Neural crest cell (in vitro differentiated cells): ENCODE results near the gene PTHLH. TPM values are rescaled to one million over a fixed set of nuclear protein-coding genes. Genes with fewer than 3 reads are reported as not detected.

ENCODE experiments used
- DNase-seq: peaks from one replicate; pipeline ENCODE4 v3.0.0; 2021; ENCODE audit warnings: low read depth, mixed read lengths, low spot score
- H3K27ac Mint-ChIP-seq: one replicate; pipeline ENCODE4 v1.8.0; 2021; ENCODE audit warnings: mild to moderate bottlenecking, mixed read lengths; ENCODE audit not compliant: unreplicated experiment
- H3K27me3 Mint-ChIP-seq: 2 replicates; pipeline ENCODE4 v1.8.0; 2021; ENCODE audit warnings: low read depth, mild to moderate bottlenecking, mixed read lengths
- H3K36me3 Mint-ChIP-seq: 2 replicates; pipeline ENCODE4 v1.8.0; 2021; ENCODE audit warnings: low read depth, mild to moderate bottlenecking, mixed read lengths
- H3K4me1 Mint-ChIP-seq: 2 replicates; pipeline ENCODE4 v1.8.0; 2021; ENCODE audit warnings: mixed read lengths
- H3K4me3 Mint-ChIP-seq: one replicate; pipeline ENCODE4 v1.8.0; 2021; ENCODE audit warnings: mild to moderate bottlenecking, mixed read lengths
- H3K9me3 Mint-ChIP-seq: 2 replicates; pipeline ENCODE4 v1.8.0; 2021; ENCODE audit warnings: mixed read lengths
- total RNA-seq: library from RNA; stranded (reverse); gene quantifications from 2 replicates; pipeline ENCODE4 v1.2.1, GENCODE V29; 2021
- TF ChIP-seq, protein P1 (sequence below): fragments of 200-600 bp; sonication (generic); conservative IDR thresholded peaks from 2 replicates; pipeline ENCODE4 v1.5.0; 2021; ENCODE audit warnings: antibody characterized with exemption, mild to moderate bottlenecking

PTHLH gene
- total RNA-seq, 1 donor from 2014 or later = 0.56 TPM

DNA sequence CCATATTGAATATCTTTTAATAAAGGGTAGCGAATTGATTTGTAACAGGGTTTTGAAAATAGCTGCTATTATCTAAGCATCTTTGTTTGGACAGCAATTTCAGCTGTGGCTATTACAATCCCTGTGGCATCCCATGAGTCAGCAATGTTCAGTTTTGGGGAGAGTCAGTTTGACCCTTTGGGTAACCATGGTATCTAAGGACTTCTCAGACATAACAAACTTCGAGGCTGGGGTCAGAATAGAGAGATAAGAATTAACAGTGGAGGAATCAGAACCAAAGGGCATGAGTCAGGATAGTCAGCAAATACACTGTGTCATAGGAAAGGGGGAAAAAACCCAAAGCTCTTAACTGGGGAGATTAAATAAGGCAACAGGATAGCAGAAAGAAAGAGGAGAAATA, 11.7 kb upstream of the PTHLH start:
- Mint-ChIP-seq H3K4me1 (no peaks in the 10 kb centered on the region), H3K27me3 (peaks cover 42% of the 10 kb centered on the region), H3K4me3 (no peak overlapping the region), H3K36me3 (no peaks in the 10 kb centered on the region), H3K9me3 (peaks cover 2% of the 10 kb centered on the region), H3K27ac (no peak overlapping the region)
- DNase-seq = no peak
- TF ChIP-seq, protein P1, sequence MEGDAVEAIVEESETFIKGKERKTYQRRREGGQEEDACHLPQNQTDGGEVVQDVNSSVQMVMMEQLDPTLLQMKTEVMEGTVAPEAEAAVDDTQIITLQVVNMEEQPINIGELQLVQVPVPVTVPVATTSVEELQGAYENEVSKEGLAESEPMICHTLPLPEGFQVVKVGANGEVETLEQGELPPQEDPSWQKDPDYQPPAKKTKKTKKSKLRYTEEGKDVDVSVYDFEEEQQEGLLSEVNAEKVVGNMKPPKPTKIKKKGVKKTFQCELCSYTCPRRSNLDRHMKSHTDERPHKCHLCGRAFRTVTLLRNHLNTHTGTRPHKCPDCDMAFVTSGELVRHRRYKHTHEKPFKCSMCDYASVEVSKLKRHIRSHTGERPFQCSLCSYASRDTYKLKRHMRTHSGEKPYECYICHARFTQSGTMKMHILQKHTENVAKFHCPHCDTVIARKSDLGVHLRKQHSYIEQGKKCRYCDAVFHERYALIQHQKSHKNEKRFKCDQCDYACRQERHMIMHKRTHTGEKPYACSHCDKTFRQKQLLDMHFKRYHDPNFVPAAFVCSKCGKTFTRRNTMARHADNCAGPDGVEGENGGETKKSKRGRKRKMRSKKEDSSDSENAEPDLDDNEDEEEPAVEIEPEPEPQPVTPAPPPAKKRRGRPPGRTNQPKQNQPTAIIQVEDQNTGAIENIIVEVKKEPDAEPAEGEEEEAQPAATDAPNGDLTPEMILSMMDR = no peak

DNA sequence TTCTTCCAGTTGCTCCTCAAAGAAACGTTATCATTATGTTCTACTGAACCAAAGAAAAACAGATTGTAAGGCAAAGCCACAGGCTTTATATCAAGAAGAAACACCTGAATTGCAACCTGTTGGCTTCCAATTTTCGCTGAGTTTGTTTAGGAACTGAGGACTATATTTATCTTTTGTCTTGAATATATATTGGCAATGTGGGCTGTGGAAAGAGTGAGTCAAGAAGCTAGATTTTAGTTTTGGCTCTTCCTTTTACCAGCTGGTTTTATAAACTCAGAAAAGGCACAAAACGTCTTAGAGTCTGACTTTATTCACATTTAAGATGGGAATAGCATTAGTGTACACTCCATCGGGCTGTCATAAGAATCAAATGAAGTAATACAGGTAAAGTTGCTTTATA, 10.4 kb upstream of the PTHLH start:
- Mint-ChIP-seq H3K4me3 (no peak overlapping the region), H3K9me3 (peaks cover 2% of the 10 kb centered on the region), H3K27ac (no peak overlapping the region), H3K4me1 (no peaks in the 10 kb centered on the region), H3K36me3 (no peaks in the 10 kb centered on the region), H3K27me3 (peaks cover 55% of the 10 kb centered on the region)
- TF ChIP-seq, protein P1 = no peak
- DNase-seq = no peak

DNA sequence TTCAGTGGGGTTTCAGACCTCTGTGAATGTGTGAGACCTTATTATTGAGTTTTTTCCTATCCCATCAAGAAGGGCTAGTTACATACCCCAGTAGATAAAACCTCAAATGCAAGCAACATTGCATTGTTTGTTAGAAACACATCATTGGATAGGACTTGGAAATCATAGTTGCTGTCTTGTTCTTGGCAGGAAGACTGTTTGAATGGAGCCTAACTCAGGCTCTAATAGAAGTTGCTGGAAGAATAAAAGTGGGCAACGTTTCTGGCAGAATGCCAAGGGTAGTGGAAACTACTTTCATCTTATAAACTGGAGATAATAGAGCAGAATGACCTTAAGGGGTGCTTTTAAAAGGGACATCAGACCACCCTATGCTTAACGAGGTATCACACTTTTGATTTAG, 9.9 kb upstream of the PTHLH start:
- H3K36me3 Mint-ChIP-seq = no peaks in the 10 kb centered on the region
- H3K9me3 Mint-ChIP-seq = peaks cover 2% of the 10 kb centered on the region
- TF ChIP-seq, protein P1 = no peak
- H3K4me3 Mint-ChIP-seq = no peak overlapping the region
- no peaks in the 10 kb centered on the region for H3K4me1 Mint-ChIP-seq
- no peak overlapping the region for H3K27ac Mint-ChIP-seq
- DNase-seq = no peak
- H3K27me3 Mint-ChIP-seq = peaks cover 61% of the 10 kb centered on the region

DNA sequence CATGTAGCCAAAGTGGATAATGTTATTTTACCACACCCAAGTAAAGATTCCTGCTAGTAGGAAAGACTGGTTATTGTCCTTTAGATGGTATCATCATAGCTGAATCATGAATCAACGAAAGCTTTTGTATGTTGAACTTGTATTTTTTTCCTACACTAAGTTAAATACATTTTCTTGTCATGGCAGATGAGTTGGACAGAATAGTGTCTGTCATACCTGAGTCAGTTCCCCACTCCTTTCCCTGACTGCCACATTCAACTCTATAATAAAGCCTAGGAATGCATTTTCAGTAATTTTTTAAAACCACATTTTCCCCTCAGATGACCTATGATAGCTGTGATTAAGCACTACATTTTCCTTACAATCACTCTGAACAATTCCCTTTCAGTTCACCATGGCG, 9.3 kb upstream of the PTHLH start:
- Mint-ChIP-seq H3K27ac (no peak overlapping the region), H3K27me3 (peaks cover 66% of the 10 kb centered on the region)

DNA sequence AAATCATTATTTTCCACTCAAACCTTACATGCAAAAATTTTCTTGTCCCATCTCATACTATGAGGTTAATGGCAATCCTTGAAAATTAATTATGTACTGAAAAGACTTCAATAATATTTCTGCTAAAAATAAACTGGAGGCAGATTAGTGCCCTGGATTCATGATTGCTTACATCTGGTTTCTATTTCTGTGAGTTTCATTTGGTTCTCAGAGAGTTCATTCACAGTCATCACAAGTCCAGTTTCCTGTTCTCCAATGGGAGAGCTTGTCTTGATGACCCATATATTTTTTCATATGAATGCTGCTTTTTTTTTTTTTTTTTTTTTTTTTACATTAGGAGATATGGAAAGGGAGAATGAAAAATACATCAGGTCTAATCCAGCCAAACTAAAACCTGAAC, 6.6 kb upstream of the PTHLH start:
- TF ChIP-seq, protein P1 = no peak
- Mint-ChIP-seq H3K27me3 (peaks cover 91% of the 10 kb centered on the region), H3K36me3 (no peaks in the 10 kb centered on the region), H3K4me3 (no peak overlapping the region), H3K9me3 (peaks cover 2% of the 10 kb centered on the region), H3K27ac (no peak overlapping the region), H3K4me1 (peaks cover 8% of the 10 kb centered on the region)
- no peak for DNase-seq

More for the DNA sequence above, 9.3 kb upstream of the PTHLH start:
- H3K4me1 Mint-ChIP-seq = no peaks in the 10 kb centered on the region
- H3K9me3 Mint-ChIP-seq = peaks cover 2% of the 10 kb centered on the region
- no peaks in the 10 kb centered on the region for H3K36me3 Mint-ChIP-seq
- TF ChIP-seq, protein P1 = no peak
- no peak overlapping the region for H3K4me3 Mint-ChIP-seq
- DNase-seq = no peak
